DND-41 (cell line): Measurements from ENCODE around the gene DUSP6.

Source experiments
- CTCF ChIP-seq: IDR thresholded peaks from 2 replicates; pipeline ENCODE4 v1.5.1; 2012; ENCODE audit warnings: borderline replicate concordance, low read length, moderate library complexity, mild to moderate bottlenecking; ENCODE audit not compliant: poor library complexity, severe bottlenecking; ENCODE audit errors: extremely low read depth
- EZH2 ChIP-seq: IDR thresholded peaks from 3 replicates; pipeline ENCODE4 v1.6.1; 2012; ENCODE audit warnings: borderline replicate concordance, low read depth, mild to moderate bottlenecking, moderate library complexity, low read length, inconsistent platforms; ENCODE audit not compliant: severe bottlenecking

- TF ChIP-seq CTCF (no peak), EZH2 (no peak)
These were observed 5.5 kb downstream of the DUSP6 start for GRCh38 chr12:89346741-89347324.
